ENCODE data around the gene CST3.
"Not testable (repeated sequence)": the region's sequence is repeated elsewhere in the genome, so short reads cannot be mapped to it uniquely, and the experiment has no call there.

CST3 gene

GRCh38 chr20:23627501-23627900 is 10.3 kb downstream of the CST3 start:
- no peak for DNase-seq

- DNase-seq = no peak
Observed at GRCh38 chr20:23626040-23626620, 11.6 kb downstream of the CST3 start.

GRCh38 chr20:23625236-23625964 is 12.4 kb downstream of the CST3 start:
- DNase-seq = no peak

- no peak for DNase-seq
Observed at GRCh38 chr20:23624324-23624691, 13.4 kb downstream of the CST3 start.

GRCh38 chr20:23623666-23624323 is 14.0 kb downstream of the CST3 start:
- DNase-seq = no peak

GRCh38 chr20:23622839-23623343 is 14.9 kb downstream of the CST3 start:
- DNase-seq = no peak

GRCh38 chr20:23622401-23622800 is 15.4 kb downstream of the CST3 start:
- DNase-seq = not testable (repeated sequence)

GRCh38 chr20:23620670-23621386 is 16.9 kb downstream of the CST3 start:
- not testable (repeated sequence) for DNase-seq

- DNase-seq = no peak
Observed at GRCh38 chr20:23614163-23614562, 23.6 kb downstream of the CST3 start.

GRCh38 chr20:23613676-23614075 is 24.1 kb downstream of the CST3 start:
- DNase-seq = no peak

GRCh38 chr20:23612396-23612795 is 25.4 kb downstream of the CST3 start:
- DNase-seq = no peak

GRCh38 chr20:23609486-23610109 is 28.2 kb downstream of the CST3 start:
- no peak for DNase-seq

- no peak for DNase-seq
Observed at GRCh38 chr20:23608251-23608846, 29.4 kb downstream of the CST3 start.

GRCh38 chr20:23607497-23608245 is 30.1 kb downstream of the CST3 start:
- no peak for DNase-seq

- peak; percentile 72 to 73 for DNase-seq
Observed at GRCh38 chr20:23606652-23607049, 31.1 kb downstream of the CST3 start.

GRCh38 chr20:23605867-23606651 is 31.7 kb downstream of the CST3 start, which contains the start of gene CST9:
TSS of gene CST9 (minus strand) at chr20:23605917. CDS start at chr20:23605864, 53 bp downstream.
- no peak for DNase-seq

- DNase-seq = no peak
Observed at GRCh38 chr20:23604306-23604705, 33.4 kb downstream of the CST3 start.

GRCh38 chr20:23603321-23603720 is 34.4 kb downstream of the CST3 start:
- DNase-seq = no peak

- DNase-seq = no peak
Observed at GRCh38 chr20:23602699-23603098, 35.1 kb downstream of the CST3 start.

- no peak for DNase-seq
Observed at GRCh38 chr20:23602241-23602640, 35.5 kb downstream of the CST3 start.

- no peak for DNase-seq
Observed at GRCh38 chr20:23601715-23602114, 36.0 kb downstream of the CST3 start.
